ENCODE data around the gene CYRIA.

Gene CYRIA

DNA sequence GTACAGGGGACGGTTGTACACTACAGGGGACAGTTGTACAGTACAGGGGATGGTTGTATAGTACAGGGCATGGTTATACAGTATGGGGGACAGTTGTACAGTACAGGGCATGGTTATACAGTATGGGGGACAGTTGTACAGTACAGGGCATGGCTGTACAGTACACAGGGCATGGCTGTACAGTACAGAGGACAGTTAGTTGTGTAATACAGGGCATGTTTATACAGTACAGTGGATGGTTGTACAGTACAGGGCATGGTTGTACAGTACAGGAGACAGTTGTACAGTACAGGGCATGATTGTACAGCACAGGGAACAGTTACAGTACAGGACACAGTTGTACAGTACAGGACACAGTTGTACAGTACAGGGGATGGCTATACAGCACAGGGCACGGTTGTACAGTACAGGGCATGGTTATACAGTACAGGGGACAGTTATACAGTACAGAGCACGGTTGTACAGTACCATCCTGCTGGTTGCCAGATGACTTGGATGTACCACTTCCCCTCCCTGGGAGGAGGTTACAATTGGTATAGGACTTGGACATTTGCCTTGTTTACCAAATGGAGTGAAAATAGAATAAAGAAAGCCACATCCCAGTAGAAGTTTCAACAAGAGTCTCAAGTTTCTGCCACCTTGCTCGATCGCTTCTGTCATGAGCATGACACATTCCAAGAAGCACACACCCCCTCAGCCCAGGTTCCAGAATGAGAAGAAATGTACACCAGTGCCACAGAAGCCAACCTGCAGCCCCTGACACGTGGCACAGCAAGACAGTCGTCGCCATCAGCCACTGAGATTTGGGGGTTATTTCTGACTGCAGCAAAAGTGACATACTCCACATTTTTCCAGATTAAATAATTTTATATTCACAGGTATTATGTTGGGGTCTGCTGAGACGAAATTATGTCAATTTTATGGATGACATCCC is 16.0 kb downstream of the CYRIA start:
- no peak for DNase-seq

DNA sequence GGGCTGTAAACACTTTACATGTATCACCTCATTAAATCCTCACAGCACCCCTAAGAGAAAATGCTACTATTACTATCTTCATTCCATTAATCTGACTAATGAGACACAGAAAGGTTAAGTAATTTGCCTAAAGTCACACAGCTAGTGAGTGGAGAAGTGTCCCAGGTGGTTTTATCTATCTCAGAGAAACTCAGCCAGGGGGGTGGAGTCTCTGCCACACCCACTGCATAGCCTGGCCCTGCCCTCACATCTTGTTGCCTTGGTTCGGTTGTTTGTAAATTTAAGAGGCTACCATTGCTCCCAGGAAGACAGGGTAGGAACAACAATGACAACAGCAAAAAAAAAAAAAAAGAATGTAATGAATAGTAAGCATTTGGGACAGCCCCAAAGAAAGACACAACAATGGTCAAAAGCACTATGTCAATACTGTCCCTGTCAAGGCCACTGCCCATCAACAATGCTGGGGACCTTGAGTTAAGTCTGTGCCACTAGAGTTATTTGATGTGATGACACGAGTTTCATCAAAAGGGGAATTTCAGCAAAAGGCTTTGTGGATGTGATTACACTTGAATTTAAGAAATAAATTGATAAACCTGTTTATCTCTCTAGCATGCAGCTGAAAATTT is 17.5 kb downstream of the CYRIA start:
- no peak for DNase-seq

DNA sequence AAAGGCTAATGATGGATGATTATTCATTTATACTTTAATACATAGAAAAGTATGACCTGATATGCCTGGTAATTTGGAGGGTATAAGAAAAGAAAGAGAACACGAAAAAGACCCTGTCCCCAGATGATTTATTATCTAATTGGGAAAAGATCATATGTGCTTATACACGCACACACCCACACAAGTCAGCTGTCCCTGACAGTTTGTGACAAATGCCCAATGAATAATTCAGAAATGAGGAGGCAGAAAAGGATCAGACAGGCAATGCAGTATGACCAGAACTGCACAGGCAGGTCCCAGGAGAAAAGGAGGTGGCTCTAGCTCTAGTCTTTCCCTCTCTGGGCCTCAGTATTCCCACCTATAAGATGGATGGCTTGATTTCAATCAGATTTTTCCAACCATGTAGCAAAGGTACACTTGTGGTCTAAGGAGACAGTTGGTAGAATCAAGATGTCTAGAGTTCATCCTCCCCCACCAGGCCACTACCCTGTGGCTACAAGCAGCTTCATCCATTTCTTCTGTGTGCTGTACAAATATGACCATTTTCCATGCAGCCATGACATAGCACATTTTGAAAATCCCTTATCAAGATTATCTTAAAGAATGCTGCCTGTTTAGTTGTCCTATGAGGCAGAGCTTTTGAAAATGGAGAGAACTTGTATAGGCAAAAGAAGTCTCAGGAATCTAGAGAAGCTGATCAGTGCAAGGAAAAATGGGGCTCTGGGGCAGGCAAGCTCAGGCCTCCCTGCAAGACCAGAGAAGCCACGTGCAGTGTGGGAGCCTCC is 19.7 kb downstream of the CYRIA start:
- no peak for DNase-seq

DNA sequence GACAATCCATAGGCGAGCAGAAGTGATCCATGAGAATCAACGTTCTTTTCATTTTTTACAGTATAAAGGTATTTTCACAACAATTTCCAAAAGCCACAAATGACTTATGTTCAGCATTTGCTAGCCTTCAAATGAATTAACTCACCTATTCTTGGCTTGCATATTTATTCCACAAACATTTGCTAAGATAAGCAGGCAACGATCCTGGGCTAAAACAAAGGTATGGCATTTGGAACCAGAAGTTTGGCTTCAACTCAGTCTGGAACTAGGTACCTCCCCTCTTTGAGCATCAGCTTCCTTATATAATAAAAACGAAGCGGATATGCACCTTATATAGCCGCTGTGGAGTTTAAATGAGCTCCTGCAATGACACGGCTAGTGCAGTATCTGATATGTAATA is 20.5 kb downstream of the CYRIA start:
- no peak for DNase-seq

DNA sequence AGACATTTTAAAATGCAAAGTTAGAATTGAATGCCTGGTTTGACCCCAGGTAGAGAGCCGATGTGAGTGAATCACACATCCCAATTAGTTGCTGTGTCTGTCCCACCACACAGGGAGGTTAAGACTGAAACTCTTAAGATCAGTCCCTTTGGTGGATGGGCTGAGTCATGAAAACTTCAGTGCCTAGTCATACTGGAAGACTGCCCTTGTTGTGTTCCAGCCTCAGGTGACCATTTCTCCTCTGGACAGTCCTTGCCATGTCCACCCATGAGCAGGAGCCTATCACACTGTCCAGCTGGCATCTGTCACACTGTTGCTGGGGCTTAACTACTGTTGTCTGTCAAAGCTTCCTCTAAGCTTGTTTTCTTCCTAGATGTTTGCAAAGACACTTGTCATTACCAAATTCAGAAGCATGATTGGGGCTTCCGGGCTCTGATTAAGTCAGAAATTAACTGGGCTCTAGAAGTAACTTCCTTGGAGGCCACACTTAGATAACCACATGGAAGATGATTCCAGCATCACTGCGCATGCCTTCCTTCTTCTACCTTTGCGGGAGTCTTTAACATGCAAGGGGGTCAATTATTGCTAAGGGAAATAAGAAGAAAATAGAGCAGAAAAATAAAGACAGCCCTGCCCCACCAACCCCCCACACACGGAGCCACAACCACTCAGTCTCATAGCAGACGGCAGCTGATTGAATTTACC is 21.3 kb downstream of the CYRIA start:
- DNase-seq: no peak

DNA sequence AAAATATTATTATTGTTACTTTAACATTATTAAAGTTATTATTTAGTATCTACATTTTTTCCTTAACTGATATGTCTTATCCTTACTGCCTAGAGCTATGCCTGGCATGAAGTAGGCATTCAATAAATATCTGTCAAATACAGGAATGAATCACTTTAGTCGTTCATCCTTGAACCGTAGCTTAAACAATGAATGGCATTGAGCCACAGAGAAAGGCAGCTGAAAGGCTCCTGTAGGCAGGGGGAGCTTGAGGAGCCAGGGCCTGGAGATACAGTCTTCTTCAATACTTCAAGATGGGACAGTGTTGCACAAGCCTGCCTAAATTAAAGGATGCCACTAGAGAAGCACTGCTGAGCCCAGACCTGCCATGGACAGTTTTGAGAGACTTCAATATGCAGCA is 22.5 kb downstream of the CYRIA start:
- DNase-seq: no peak

DNA sequence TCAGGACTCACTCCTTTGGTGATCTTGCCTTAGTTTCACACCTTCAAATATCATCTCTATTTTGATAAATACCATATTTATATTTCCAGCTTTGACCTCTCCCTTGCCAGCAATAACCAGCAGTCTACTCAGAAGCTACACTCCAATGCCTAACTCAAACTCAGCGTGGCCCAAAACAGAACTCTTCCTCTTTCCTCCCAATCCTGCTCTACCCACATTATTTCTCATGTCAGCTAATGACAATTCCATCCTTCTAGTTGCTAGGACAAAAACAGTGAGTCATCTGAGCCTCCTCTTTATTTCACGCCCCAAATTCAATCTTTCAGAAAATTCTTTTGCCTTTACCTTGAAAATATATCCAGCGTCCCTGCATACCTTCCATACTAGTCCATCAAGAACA is 23.5 kb downstream of the CYRIA start:
- no peak for DNase-seq

DNA sequence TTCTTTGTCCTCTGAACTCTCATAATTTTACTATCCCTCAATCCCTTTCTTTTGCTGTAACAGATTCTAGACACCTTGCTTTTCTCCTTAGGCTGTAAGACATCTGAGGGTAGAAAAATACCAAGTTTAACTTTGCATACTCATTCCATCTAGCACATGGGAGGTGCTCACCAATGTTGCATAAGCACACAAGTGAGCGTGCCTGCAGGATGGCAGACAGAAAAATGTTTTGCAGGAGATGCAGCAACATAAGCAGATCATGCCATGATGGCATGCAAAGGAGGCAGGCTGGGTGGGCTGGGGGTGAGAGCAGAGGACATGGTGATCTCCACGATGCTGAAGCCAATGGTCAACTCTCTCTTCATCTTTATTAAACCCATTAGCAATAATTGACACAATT is 24.1 kb downstream of the CYRIA start:
- DNase-seq: no peak

DNA sequence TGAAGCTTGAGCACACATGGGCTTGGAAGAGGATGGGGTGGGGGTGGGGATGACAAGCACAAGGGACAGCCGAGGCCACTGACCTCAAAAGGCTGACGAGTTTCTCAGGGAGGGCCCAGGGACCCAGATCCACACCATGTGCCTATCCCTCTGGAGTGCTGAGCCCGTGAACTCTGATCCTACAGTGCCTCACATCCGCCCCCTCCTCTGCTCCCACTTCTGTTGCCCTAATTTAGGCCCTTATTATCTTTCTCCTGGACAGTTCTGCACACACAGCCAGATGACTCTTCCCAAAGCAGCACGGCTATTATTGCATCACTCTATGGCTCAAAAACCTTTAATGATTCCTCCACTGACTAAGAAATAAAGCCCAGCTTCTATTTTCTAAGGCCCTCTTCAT is 24.8 kb downstream of the CYRIA start:
- DNase-seq: no peak

DNA sequence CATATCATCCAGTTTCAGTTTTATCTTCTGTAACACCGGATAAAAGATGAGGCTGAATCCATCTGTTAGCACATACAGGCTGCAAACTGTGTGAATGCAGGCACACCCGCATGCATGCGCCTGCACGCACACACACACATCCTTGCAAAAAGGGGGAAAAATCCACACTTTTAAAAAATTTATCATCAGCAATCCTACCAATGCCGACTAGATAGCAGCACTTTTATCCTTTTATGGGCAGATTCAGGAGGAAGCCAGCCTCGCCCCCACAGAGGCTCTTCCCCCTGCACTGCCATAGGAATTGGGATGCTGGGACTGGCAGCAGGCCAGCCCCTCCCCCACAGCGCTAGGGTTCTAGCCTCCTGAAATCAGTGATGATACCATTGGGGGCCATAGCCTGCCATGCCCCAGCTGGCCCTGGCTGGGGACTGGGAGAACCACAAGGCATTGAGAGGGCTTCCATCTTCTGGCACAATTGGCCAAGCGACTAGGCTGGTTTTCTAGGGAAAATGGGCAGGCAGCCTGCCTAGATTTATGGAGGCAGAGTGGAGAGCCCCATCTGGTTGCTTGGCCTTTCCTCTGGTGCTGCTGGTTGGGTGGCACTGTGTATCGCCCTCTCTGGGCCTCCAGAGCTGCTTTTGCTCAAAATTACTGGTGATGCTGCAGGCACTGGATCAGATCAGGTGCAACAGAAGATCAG is 25.5 kb downstream of the CYRIA start:
- DNase-seq: no peak

DNA sequence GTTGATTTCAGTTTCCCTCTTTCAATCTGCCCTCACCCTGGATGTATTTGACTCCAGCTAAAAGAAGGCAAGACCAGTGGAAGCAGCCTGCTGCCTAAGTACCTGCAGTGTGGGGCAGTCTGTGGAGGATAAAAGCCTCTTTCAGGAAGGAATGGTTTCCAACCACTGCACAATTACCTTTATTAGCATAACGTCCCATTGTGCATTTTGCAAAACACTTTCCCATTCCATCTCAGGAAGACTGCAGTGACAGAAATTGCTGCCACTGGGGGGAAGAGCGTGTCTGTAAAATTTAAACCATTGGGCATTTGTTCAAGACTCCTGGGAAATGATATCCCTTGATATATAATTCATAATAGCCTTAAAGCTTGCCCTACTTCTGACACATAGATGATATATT is 26.2 kb downstream of the CYRIA start:
- no peak for DNase-seq

DNA sequence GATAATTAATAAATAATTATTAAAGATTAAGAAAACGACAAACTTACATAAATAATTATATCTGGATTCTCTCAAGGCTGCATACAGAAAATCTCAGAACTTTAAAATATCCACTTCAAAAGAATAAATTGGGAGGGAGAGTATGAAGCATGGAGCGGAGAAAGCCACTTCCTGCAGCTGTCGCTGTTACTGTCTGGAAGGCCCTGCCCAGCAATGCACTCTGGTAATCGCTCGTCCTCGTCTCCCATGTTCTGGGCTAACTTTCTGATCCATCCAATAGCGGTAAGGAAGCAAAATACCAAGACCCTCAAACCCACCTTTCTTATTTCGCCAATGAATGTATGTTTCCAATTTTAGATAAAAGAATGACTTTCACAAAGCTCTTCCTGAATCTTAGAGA is 26.7 kb downstream of the CYRIA start:
- no peak for DNase-seq

DNA sequence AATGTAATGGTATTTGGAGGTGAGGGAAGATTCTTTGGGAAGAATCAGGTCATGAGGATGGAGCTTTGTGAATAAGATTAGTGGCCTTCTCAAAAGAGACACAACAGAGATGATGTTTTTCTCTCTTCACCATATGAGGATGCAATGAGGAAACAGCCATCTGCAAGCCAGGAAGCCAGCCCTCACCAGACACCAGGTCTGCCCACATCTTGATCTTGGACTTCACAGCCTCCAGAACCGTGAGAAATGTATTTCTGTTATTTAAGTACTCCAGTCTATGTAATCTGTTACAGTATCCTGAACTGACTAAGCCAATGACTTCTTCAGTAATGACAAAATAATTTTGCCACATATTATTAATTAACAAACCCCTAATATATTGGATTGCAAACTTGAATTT is 28.3 kb downstream of the CYRIA start:
- no peak for DNase-seq

DNA sequence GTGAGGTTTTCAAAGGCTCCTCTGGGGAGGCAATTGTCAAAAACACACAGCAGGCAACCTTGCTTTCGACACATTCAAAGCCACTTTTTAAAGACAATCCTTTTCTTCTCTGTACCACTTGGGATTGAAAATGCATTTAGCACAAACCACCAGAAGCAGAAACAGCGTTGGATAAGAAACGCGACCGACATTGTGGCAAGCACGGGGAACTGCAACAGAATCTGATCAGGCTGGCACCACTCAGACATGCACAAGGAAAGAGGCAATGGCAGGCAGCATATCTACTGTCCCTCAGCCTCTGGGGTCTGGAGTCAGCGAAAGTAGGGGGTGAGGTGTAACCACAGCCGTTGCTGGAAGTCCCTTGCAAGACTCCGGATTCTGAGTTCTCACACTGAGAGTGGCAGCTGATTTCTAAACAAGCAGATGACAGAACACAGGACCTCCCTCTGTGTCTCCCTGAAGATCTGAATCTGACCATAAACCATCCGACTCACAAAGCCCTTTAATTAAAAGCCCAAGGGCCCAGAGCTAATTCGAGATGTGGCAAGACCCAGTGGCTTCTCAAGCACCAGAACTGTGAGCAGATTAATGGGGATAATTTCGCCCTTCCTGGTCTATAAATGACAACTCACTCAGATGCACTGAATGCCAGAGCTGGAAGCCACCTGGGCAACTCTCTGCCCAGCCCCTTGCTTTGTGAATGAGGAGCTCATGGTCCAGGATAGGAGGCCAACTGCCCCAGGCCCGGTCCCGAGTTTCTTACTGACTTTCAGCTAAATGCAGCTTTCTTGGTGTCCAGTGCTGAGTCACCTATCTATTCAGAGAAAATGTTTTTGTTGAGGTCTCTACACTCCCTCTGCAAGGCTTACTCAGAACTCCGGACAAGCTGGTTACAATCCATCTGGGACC is 29.6 kb downstream of the CYRIA start:
- DNase-seq: no peak

DNA sequence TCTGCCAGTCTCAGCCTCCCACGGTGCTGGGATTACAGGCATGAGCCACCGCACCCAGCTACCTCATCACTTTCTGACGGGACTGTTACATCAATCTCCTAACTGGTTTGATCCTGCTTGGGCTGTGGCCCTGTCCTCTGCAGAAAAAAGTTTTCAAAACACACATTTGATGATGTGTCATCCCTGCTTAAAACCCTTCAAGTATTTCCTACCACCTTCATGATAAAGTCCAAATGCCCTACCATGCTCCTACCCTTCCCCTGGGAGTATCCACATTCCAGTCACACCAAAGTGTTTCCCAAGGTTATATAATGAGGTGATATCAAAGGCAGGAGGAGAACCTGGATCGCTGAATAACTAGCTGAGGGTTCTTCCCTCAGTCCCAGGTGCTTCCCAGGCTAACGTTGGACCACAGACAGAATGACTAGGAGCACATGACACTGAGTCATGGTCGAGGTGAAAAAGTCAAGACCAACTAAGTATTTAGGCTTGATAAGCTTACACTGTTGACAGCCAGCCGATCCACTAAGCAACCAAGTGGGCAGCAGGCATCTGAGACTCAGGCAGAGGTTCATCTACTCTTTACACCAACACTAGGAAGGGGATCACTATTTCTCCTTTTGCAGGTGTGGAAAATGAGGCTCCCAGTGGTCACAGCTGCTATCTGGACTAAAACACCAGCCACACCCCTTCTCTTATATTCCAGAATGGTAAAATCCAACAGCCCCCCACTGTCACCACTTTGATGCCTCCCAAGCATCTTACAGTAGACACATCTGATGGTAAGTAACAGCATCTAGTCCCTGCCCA is 31.8 kb downstream of the CYRIA start:
- DNase-seq: no peak

DNA sequence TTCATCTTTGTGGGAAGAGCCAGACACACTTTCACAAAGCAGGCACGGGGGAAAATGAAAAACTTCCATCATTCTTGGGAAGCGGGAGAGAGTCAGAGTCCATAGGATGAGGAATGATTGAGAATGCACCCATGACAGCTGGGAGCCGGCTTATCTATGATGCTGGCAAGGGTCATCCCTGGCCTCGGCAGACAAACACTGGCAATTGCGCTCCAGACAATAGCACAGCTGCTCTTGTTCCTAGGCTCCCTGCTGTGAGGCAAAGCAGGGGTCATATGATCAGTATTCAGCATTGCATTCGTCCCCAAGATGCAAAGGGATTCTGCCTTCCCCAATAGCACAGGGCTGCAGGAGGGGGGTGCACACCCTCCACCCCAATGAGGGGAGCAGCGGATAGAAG is 33.0 kb downstream of the CYRIA start:
- DNase-seq: no peak

DNA sequence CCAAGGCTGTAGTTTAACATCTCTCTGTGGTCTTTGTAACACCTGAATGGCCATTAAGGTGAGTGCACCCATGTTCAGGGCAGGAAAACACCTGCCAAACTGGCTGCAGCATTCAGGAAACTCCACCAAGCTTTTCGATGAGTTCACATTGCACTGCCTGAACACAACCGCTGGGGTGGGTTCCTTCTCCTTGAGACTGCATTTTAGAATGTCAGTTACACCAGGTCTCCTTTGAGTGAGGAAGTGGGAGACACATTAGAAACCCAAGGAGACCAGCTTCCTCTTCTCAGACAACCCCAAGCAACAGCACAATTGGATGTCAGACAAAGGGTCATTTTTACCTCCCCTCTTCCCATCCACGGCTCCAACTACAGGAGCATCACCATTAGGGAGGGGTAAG is 35.2 kb downstream of the CYRIA start:
- no peak for DNase-seq

DNA sequence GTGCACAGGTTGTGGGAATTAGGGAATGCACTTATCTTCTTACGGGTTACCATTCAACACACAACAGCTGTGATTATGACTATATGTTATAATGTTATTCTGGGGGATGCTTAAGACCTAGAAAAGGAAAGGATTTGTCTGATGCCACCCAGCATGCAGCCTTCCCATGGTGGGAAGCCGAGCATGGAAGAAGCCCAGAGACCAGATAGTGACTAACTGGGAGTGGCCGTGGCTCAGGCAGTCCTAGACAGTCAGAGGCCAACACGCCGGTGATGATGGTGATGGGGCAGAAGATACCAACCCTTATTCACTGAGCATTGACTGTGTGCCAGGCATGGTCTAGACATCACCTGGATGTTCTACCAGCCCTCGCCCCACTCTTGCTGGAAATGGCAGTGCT is 35.9 kb downstream of the CYRIA start:
- DNase-seq: no peak

DNA sequence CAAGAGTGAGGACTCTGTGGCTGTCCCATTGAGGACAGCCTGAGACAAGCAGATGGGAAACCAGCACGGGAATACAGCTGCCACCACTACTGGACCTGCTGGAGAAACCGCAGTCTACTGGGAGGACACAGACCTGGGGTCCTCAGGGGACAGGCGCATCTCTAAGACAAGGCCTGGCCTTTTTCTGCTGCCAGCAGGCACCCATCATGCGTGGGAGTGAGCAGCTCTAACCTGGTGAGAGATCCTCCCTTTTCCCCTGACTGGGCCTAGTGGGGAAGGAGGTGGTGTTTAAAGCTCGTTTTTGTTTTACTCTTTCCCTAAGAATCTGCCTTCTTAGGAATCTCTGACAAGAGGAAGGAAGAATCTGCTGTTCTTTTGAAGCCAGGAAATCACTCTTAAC is 36.6 kb downstream of the CYRIA start:
- no peak for DNase-seq

DNA sequence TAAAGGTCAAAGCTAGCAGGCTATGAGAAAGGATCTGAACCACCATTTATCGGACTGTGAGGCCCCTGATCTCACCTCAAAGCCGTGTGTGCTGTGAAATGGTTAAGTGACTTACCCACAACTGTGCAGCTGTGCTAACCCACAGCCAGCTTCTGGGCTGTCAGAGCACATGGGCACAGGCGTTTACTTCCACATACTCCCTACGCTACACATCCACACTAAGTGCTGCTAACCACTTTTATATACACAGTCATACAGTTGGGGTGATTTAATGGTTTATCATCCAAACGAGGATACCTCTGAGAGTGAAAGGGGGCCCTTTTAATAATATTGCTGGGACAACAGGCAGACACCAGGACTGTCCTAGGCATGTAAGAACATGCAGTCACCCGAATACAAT is 37.3 kb downstream of the CYRIA start:
- DNase-seq: no peak
